Ishikawa (cell line): ENCODE data around the gene MOB2.

ENCODE experiments used
- EGR1 ChIP-seq: IDR thresholded peaks from 2 replicates; pipeline ENCODE4 v1.6.1; 2012
- EP300 ChIP-seq: IDR thresholded peaks from 2 replicates; pipeline ENCODE4 v1.6.1; 2012; ENCODE audit warnings: borderline replicate concordance
- FOXM1 ChIP-seq: IDR thresholded peaks from 2 replicates; pipeline ENCODE4 v1.6.1; 2012; ENCODE audit warnings: low read depth, borderline replicate concordance
- NFIC ChIP-seq: IDR thresholded peaks from 2 replicates; pipeline ENCODE4 v1.6.1; 2012
- RAD21 ChIP-seq: IDR thresholded peaks from 2 replicates; pipeline ENCODE4 v1.6.1; 2012; ENCODE audit warnings: low read depth
- TAF1 ChIP-seq: IDR thresholded peaks from 2 replicates; pipeline ENCODE4 v1.6.1; 2012; ENCODE audit warnings: low read depth, mild to moderate bottlenecking

DNA sequence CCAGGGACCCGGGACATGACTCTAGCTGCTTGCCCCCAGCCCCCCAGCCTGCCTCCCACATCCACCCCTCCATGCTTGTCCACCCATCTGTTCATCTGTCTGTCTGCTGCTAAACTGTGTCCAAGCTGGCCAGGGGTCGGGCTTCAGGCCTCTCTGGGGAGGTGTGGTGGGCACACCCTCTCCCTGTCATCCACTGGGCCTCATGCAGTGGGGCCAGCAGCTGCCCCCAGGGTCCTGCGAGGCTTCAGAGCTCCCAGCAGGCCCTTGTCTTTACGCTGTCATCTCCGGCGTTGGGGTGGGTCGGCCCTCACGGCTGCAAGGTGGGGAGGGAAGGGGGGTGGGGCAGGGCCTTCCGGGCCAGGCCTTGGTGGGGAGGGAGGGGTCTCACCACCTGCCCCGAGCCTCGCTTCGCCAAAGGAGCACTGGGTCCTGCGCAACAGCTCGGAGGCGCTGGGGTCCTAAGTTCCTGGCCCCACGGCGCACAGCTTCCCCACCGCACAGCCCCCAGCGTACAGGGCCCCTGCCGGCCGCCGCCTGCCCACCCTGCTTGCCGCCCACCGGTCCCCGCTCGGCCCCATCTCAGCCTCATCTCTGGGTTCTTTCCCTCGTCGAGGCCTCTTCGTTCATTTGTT lies 26.7 kb downstream of the MOB2 start:
- TF ChIP-seq TAF1 (no peak), EP300 (no peak), EGR1 (no peak), RAD21 (no peak), FOXM1 (no peak), NFIC (no peak)
